ENCODE measurements around the gene PLCD3. TPM values are rescaled to one million over a fixed set of nuclear protein-coding genes. Genes with fewer than 3 reads are reported as not detected.

PLCD3 gene
- total and polyA plus RNA-seq, 2 donors (not counting 1 experiment from before 2014, with no cell fraction given): 32.8 to 59.8 TPM

DNA sequence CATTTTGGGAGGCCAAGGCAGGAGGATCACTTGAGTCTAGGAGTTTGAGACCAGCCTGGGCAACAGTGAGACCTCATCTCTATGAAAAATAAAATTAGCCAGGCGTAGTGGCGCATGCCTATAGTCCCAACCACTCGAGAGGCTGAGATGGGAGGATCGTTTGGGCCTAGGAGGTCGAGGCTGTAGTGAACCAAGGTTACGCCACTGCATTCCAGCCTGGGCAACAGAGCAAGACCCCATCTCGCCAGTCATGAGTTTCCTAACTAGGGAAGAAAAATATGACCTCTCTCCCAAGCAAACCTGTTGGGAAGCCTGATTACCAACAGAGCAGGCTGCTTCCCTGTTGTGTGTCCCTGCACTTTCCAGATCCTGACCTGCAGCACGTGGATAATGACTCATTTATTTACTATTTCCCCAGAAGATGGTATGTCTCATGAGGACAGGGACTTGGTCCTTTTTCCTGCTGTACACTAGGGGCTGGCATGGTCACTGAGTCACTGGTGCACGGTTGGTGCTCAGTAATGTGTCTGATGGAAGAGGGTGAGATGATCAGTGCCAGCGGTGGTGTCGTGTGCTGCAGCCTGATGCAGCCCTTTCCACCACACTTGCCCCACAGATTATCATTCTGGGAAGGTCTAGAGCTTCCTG, 40.4 kb downstream of the PLCD3 start:
- Histone ChIP-seq H3K9ac (ENCODE audit: insufficient read depth, low read length) (no peak overlapping the region), H3K4me1 (ENCODE audit: control insufficient read depth, extremely low read depth, insufficient read depth, low read length) (peaks cover 25% of the 10 kb centered on the region), H2AFZ (ENCODE audit: low read length) (no peak overlapping the region), H3K4me3 (replicated peaks in 1 of 4; ENCODE audit: control extremely low read depth in 1 of 4, insufficient read depth in 1 of 4, low read depth in 3 of 4, low read length in 4 of 4) (no peak overlapping the region), H3K4me2 (ENCODE audit: extremely low read depth, insufficient read depth, low read length) (no peak overlapping the region), H3K36me3 (ENCODE audit: control insufficient read depth, insufficient read depth, low read length) (peaks cover 26% of the 10 kb centered on the region), H3K27ac (ENCODE audit: insufficient read depth, low read length) (peak overlapping the region; percentile 93), H3K9me3 (ENCODE audit: control insufficient read depth, insufficient read depth, low read depth, low read length) (no peaks in the 10 kb centered on the region), H3K79me2 (ENCODE audit: control insufficient read depth, insufficient read depth, low read length) (peaks cover 1% of the 10 kb centered on the region), H4K20me1 (ENCODE audit: control insufficient read depth, extremely low read depth, insufficient read depth, low read length) (no peaks in the 10 kb centered on the region), H3K27me3 (ENCODE audit: control insufficient read depth, insufficient read depth, low read length) (no peaks in the 10 kb centered on the region)
- TF ChIP-seq EZH2 (IDR thresholded peaks at IDR 0.05; ENCODE audit: low read length, missing control alignments): no peak
- TF ChIP-seq, protein P1, sequence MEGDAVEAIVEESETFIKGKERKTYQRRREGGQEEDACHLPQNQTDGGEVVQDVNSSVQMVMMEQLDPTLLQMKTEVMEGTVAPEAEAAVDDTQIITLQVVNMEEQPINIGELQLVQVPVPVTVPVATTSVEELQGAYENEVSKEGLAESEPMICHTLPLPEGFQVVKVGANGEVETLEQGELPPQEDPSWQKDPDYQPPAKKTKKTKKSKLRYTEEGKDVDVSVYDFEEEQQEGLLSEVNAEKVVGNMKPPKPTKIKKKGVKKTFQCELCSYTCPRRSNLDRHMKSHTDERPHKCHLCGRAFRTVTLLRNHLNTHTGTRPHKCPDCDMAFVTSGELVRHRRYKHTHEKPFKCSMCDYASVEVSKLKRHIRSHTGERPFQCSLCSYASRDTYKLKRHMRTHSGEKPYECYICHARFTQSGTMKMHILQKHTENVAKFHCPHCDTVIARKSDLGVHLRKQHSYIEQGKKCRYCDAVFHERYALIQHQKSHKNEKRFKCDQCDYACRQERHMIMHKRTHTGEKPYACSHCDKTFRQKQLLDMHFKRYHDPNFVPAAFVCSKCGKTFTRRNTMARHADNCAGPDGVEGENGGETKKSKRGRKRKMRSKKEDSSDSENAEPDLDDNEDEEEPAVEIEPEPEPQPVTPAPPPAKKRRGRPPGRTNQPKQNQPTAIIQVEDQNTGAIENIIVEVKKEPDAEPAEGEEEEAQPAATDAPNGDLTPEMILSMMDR (conservative IDR thresholded peaks at IDR 0.05 in 1 of 2, IDR thresholded peaks at IDR 0.05 in 1 of 2; ENCODE audit: low read depth in 1 of 2, low read length in 2 of 2): no peak
- peak in 1 of 2 donors; percentile 36 for DNase-seq (ENCODE audit: low read depth in 2 of 2)

DNA sequence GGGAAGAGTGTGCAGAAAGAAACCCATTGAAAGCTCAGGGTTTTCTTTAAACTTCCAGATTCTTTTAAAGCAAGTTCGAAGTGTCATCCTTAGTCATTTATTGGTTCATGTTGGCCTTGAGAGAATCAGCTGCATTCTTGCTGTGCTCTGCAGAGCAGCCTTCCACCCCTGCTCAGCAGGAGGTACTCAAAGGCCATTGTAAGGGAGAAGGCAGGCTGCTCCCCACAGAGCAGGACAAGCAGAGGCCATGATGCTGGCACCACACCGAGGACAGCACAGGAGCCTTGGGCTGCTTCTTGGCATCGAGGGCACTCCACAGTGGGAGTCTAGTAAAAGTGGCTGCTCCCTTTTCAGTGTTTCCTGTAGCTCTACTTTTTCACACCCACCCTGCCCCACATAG, 41.6 kb downstream of the PLCD3 start:
- DNase-seq (ENCODE audit: low read depth in 2 of 2): no peak
- Histone ChIP-seq H3K36me3 (ENCODE audit: control insufficient read depth, insufficient read depth, low read length) (peaks cover 22% of the 10 kb centered on the region), H3K9ac (ENCODE audit: insufficient read depth, low read length) (no peak overlapping the region), H3K9me3 (ENCODE audit: control insufficient read depth, insufficient read depth, low read depth, low read length) (no peaks in the 10 kb centered on the region), H3K4me2 (ENCODE audit: extremely low read depth, insufficient read depth, low read length) (no peak overlapping the region), H3K4me3 (replicated peaks in 1 of 4; ENCODE audit: control extremely low read depth in 1 of 4, insufficient read depth in 1 of 4, low read depth in 3 of 4, low read length in 4 of 4) (no peak overlapping the region), H3K27ac (ENCODE audit: insufficient read depth, low read length) (peak overlapping the region; percentile 12), H2AFZ (ENCODE audit: low read length) (no peak overlapping the region), H3K4me1 (ENCODE audit: control insufficient read depth, extremely low read depth, insufficient read depth, low read length) (peaks cover 25% of the 10 kb centered on the region), H4K20me1 (ENCODE audit: control insufficient read depth, extremely low read depth, insufficient read depth, low read length) (no peaks in the 10 kb centered on the region), H3K27me3 (ENCODE audit: control insufficient read depth, insufficient read depth, low read length) (no peaks in the 10 kb centered on the region), H3K79me2 (ENCODE audit: control insufficient read depth, insufficient read depth, low read length) (peaks cover 1% of the 10 kb centered on the region)
- TF ChIP-seq, protein P1 (conservative IDR thresholded peaks at IDR 0.05 in 1 of 2, IDR thresholded peaks at IDR 0.05 in 1 of 2; ENCODE audit: low read depth in 1 of 2, low read length in 2 of 2): no peak
- no peak for TF ChIP-seq EZH2 (IDR thresholded peaks at IDR 0.05; ENCODE audit: low read length, missing control alignments)

DNA sequence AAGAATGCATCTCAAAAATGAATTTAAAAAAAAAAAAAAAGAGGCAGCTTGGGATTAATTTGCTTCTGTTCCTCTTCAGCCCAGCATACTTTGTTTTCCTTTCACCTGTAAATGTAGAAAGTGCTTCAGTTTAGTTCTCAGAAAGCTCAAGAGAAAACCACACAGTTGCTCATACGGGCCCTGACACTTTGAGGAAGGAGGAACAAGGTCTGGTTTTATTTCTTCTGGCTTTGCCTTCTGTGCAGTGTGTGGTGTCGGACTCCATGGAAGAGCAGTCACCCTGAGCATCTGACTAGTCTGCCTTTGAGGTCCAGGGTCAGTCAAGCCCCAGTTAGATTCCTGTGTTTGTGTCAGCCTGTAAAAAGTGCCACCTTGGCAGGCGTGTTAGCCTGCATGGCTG, 43.6 kb downstream of the PLCD3 start:
- Histone ChIP-seq H3K27me3 (ENCODE audit: control insufficient read depth, insufficient read depth, low read length) (no peaks in the 10 kb centered on the region), H3K9ac (ENCODE audit: insufficient read depth, low read length) (no peak overlapping the region), H3K79me2 (ENCODE audit: control insufficient read depth, insufficient read depth, low read length) (peaks cover 1% of the 10 kb centered on the region), H3K9me3 (ENCODE audit: control insufficient read depth, insufficient read depth, low read depth, low read length) (no peaks in the 10 kb centered on the region), H3K36me3 (ENCODE audit: control insufficient read depth, insufficient read depth, low read length) (peaks cover 18% of the 10 kb centered on the region), H3K4me1 (ENCODE audit: control insufficient read depth, extremely low read depth, insufficient read depth, low read length) (peaks cover 20% of the 10 kb centered on the region), H3K4me3 (replicated peaks in 1 of 4; ENCODE audit: control extremely low read depth in 1 of 4, insufficient read depth in 1 of 4, low read depth in 3 of 4, low read length in 4 of 4) (no peak overlapping the region), H3K27ac (ENCODE audit: insufficient read depth, low read length) (no peak overlapping the region), H4K20me1 (ENCODE audit: control insufficient read depth, extremely low read depth, insufficient read depth, low read length) (no peaks in the 10 kb centered on the region), H2AFZ (ENCODE audit: low read length) (no peak overlapping the region), H3K4me2 (ENCODE audit: extremely low read depth, insufficient read depth, low read length) (no peak overlapping the region)
- DNase-seq (ENCODE audit: low read depth in 2 of 2): no peak
- TF ChIP-seq, protein P1 (conservative IDR thresholded peaks at IDR 0.05 in 1 of 2, IDR thresholded peaks at IDR 0.05 in 1 of 2; ENCODE audit: low read depth in 1 of 2, low read length in 2 of 2): no peak
- TF ChIP-seq EZH2 (IDR thresholded peaks at IDR 0.05; ENCODE audit: low read length, missing control alignments): no peak
